NCI-H1694 treated with DMSO at 0.1 percent for 48 hours (cell line): Measurements from ENCODE around the gene ITGB2.

Source experiments
- DNase-seq: peaks from one replicate; lab custom pipeline; 2025; lab: John Stamatoyannopoulos, UW

The ITGB2 gene

GRCh38 chr21:44897326-44898010 lies 23.2 kb downstream of the ITGB2 start:
- no peak for DNase-seq

- DNase-seq: no peak
Observed at GRCh38 chr21:44896561-44897286, 24.0 kb downstream of the ITGB2 start.

- no peak for DNase-seq
Observed at GRCh38 chr21:44895859-44896258, 24.8 kb downstream of the ITGB2 start.

DNA sequence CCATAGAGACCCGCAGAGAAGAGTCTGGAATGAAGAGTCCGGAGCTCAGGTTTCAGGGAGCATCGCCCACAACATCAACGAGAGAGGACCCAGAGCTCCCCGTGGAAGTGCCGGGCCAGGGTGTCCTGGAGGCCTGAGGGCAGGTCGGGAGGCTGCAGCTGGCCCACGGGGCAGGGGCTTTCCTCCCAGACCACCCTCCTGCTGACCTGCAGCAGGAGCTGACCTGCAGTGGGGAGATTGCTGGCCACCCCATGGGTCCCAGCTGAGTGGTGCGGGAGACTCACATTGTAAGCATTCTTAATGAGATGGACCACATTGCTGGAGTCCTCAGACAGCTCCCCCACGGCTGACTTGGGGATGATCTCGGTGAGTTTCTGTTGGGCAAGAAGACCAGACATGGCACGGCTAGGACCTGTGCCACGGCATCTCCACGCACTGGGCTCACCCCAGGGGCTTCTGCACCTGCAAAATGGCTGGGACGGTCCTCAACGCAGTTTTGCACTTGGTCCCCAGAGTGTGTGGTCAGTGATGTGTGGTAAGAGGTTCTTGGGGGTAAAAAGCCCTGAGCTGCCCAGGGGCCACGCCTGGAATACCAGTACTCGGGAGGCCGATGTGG lies 25.9 kb downstream of the ITGB2 start:
- no peak for DNase-seq

DNA sequence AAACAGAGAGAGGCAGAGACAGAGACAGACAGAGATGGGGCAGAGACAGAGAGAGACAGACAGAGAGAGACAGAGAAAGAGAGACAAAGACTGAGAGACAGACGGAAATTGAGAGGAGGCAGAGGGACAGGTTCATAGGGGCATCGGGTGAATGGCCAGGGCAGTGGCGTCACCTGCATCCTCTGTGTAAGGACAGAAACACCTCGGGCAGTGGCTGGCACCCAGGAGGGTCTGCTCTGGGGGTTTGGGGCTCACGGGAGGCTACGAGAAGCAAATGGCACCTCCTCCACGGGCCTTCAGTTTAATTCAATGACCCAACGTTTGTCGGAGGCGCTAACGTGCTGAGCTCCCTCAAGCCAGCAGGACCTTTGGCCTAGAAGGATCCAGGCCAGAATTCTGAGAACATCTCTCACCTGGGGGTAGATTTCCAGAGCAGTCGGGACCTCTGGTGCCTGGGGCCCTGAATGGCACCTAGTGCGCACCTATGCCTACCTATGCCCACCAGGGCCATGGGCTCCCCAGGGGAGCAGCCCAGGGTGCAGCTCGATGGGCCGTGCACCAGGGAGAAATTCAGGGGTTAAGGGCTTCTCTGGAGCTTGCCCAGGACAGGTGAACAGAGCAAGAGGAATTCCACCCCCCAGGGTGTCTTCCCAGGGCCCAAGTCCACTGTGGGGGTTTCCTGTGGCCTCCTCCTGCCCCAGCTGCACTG lies 26.6 kb downstream of the ITGB2 start:
- DNase-seq: no peak

GRCh38 chr21:44893278-44893556 lies 27.5 kb downstream of the ITGB2 start:
- no peak for DNase-seq

- peak; percentile 48 for DNase-seq
Observed at GRCh38 chr21:44892536-44893277, 28.0 kb downstream of the ITGB2 start.

- DNase-seq: no peak
Observed at GRCh38 chr21:44892095-44892494, 28.6 kb downstream of the ITGB2 start.

DNA sequence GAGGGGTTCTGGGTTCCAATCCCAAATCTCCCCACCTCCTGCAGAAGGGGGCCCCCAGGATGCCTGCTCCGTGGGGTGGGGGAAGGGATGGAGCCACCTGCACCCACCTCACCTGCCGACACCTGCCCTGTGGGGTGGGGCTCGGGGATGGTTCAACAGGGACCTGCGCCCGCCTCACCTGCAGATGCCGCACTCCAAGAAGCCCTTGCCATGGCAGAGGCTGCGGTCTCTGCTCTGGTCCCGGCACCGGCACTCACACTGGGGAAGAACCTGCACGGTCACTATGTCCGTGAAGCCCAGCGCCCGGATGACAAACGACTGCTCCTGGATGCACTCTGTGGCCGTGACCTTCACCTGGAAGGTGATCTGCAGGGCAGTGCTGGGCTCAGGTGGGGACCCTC lies 29.1 kb downstream of the ITGB2 start:
- DNase-seq: no peak

- no peak for DNase-seq
Observed at GRCh38 chr21:44890961-44891541, 29.6 kb downstream of the ITGB2 start.

DNA sequence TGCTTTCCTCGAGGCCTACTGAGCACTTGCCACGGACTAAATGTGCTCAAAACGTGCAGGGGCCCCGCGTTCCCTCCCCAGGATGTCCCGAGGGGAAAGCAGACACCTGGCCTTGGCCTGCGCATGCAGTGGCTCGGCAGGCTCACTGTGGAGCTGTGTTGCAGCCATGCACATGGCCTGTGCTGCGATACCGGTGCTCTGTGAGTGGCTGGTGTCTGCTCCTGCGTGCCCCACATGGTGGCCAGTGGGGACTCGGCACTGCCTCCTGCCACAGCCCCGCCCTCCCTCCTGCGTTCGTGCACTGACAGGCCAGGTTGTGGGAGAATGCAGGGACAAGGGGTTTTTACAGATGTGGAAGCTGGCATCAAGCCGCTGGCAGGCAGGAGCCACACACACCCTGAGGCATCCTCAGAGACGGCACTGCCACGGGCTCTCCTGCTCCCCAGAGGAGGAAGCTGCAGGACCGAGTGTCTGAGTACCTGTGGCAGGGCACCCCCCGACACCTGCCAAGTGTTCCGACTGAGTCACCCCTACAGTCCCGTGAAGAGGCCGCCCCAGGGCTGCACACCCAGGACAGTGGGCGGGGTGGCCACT lies 30.3 kb downstream of the ITGB2 start:
- no peak for DNase-seq

DNA sequence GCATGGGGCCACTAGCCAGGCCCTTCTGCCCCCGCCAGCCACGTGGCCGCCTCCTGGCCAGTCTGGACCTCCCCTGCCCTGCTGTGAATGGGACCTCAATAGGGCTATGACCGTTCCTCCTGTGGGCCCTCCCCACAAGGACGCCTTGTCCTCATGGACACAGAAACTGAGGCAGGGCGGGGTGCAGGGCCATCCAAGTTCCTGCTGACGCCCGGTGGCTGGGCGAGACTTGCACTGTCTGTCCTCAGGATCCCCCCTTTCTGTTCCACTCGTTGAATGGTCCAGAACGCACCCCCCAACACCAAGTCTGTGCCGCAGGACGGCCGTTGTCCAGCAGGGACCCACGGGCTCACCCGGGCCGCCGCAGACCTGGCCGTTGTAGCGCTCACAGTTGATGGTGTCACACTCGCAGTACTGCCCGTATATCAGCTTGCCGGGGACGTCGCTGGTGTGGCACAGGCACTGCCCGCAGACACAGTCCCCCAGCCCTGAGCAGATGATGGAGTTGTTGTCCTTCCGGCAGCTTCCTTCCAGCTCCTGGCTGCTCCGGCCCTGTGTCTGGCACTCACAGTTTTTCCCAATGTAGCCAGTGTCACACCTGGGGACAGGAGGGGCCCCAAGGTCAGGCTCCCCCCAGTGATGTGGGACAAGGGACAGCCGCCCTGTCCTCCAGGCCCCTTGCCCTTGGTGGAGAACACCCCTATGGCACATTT lies 30.9 kb downstream of the ITGB2 start:
- DNase-seq: no peak

DNA sequence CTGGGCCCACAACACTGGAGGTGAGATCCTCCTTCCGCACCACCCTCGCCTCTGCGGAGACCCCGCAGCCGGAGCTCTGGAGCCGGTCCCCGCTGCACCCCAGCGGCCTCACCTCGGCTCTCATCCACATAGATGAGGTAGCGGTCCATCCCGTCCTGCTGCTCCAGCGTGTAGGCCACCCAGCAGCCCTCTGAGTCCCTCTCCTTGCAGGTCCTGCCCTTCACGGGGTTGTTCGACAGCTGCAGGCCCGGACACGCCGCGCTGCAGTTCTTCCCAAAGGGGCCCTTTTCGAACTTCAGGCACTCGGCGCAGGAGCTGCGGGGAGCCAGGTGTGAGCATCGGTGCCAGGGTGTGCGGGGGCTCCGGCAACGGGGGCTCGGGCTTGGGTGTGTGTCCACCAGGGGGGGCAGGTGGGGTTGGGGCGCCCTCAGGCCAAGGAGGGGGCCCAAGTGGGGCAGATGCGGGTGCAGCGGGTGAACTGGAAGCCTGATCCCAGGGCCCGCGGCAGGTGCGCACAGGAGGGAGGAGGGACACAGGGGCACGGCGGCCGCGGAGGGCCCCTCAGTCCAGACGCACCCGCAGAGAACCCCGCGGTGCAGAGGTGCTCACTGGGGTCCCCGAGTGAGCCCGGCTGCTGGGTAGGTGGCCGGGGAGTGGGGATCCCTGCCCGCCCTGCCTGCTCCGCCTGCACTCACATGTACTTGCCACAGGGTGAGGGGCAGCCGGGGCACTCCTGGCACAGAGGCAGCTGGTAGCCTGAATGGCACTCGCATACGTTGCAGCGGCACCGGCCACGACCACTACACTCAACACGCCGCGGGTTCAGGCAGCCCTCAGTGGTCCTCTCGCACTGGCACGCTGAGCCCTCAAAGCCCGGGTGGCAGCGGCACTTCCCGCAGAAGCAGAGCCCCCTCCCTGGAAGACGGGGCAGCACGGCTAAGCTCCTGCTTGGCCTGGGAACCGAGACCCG lies 31.8 kb downstream of the ITGB2 start:
- no peak for DNase-seq

DNA sequence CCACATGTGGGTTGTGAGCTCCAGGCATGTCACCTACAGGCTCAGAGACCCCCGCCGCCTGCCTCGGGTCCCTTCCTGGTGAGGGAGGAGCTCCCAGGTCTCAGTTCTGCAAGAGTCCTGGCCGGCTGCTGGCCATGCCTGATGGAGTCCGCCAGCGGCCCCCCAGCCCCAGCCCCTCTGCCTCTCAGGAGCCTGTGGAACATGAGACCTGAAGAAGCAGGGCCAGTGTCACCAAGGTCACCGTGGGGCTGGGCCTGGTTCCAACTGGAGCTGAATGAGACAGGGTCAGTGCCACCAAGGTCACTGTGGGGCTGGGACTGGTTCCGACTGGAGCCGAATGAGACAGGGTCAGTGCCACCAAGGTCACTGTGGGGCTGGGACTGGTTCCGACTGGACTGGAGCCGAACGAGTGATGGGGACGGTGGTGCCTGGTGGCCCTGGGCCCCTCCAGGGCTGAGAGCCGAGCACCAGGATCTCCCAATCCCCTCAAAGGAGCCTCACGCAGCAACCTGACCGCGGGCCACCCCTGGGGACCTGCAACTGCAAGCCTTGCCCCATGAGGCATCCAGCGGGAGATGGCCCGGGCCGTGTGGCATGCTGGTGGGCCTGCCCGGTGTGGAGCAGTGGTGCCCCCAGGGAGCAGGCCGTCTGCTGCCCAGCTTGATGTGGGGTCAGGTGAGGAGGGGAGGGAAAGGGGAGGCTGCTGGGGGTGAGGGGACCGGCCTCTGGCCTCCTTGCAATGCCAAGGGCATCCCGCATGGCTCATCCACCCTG lies 32.7 kb downstream of the ITGB2 start:
- no peak for DNase-seq

- DNase-seq: no peak
Observed at GRCh38 chr21:44887126-44887806, 33.4 kb downstream of the ITGB2 start.

- DNase-seq: no peak
Observed at GRCh38 chr21:44886113-44887075, 34.3 kb downstream of the ITGB2 start.

DNA sequence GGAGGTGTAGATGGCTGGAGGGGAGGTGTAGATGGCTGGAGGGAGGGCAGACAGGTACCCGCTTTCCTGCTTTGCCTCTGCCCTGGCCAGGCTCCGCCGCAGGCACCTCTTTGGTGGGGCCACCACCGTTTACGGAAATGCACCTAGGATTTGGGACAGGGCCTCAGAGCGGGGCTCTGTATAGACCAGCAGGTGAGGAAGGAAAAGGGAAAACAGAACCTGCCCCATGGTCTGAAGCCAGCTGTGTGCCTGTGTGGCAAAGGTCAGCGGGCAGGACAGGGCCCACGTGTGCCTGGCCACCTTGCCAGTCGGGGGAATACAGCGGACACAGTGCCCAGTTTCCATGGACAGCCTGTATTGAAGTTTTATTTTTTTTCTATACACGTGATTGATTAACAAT lies 35.1 kb downstream of the ITGB2 start:
- DNase-seq: no peak
